GM12878 (cell line): Measurements from ENCODE around the gene MYO1D. TPM values are rescaled to one million over a fixed set of nuclear protein-coding genes. Genes with fewer than 3 reads are reported as not detected.
A peak's percentile ranks its signal among the peaks of the same experiment; 100 is the strongest.

ENCODE experiments used
- ATF3 ChIP-seq: IDR thresholded peaks from 2 replicates; pipeline ENCODE4 v1.6.1; 2011; ENCODE audit warnings: low read depth, mild to moderate bottlenecking, low read length, moderate library complexity, borderline replicate concordance; ENCODE audit errors: extremely low read depth
- ATF7 ChIP-seq: fragments of 450-650 bp; IDR thresholded peaks from 2 replicates; pipeline ENCODE4 v1.6.1; 2016; ENCODE audit warnings: low read depth, mild to moderate bottlenecking
- BCL11A ChIP-seq: IDR thresholded peaks from 2 replicates; pipeline ENCODE4 v1.6.1; 2011; ENCODE audit warnings: low read depth, low read length
- CHD1 ChIP-seq: IDR thresholded peaks from 2 replicates; pipeline ENCODE4 v1.6.1; 2012; ENCODE audit warnings: low read depth, low read length, improper control_type of control experiment
- CHD4 ChIP-seq: fragments of 200-600 bp; sonication (generic); IDR thresholded peaks from 2 replicates; pipeline ENCODE4 v1.6.1; 2016; ENCODE audit warnings: mild to moderate bottlenecking
- DPF2 ChIP-seq: fragments of 450-650 bp; IDR thresholded peaks from 2 replicates; pipeline ENCODE4 v1.6.1; 2017; ENCODE audit warnings: mild to moderate bottlenecking
- E4F1 ChIP-seq: fragments of 450-650 bp; IDR thresholded peaks from 2 replicates; pipeline ENCODE4 v1.6.1; 2018; ENCODE audit warnings: borderline replicate concordance, mild to moderate bottlenecking; ENCODE audit not compliant: partially characterized antibody
- JUND ChIP-seq: IDR thresholded peaks from 2 replicates; pipeline ENCODE4 v1.6.1; 2012; ENCODE audit warnings: low read depth, mild to moderate bottlenecking, low read length, improper control_type of control experiment, moderate library complexity
- LARP7 ChIP-seq: fragments of 450-650 bp; IDR thresholded peaks from 2 replicates; pipeline ENCODE4 v1.6.1; 2017; ENCODE audit warnings: mild to moderate bottlenecking
- MEF2A ChIP-seq: IDR thresholded peaks from 2 replicates; pipeline ENCODE4 v1.6.1; 2011; ENCODE audit warnings: low read depth, mild to moderate bottlenecking, low read length, moderate library complexity; ENCODE audit not compliant: insufficient read depth
- MTA2 ChIP-seq: fragments of 450-650 bp; IDR thresholded peaks from 2 replicates; pipeline ENCODE4 v1.6.1; 2016; ENCODE audit warnings: low read depth, mild to moderate bottlenecking, moderate library complexity
- NFIC ChIP-seq: IDR thresholded peaks from 2 replicates; pipeline ENCODE4 v1.6.1; 2012; ENCODE audit warnings: low read depth, mild to moderate bottlenecking, inconsistent platforms, low read length, moderate library complexity
- NFYA ChIP-seq: IDR thresholded peaks from 2 replicates; pipeline ENCODE4 v1.6.1; 2011; ENCODE audit warnings: low read depth, mild to moderate bottlenecking, low read length, improper control_type of control experiment, borderline replicate concordance
- NR2C1 ChIP-seq: fragments of 450-650 bp; IDR thresholded peaks from 2 replicates; pipeline ENCODE4 v1.6.1; 2017; ENCODE audit warnings: antibody characterized with exemption, mild to moderate bottlenecking, moderate library complexity
- NR2F1 ChIP-seq: fragments of 450-650 bp; conservative IDR thresholded peaks from 2 replicates; pipeline ENCODE4 v1.6.1; 2017; ENCODE audit warnings: mild to moderate bottlenecking
- NRF1 ChIP-seq: conservative IDR thresholded peaks from 2 replicates; pipeline ENCODE4 v1.6.1; 2011; ENCODE audit warnings: mild to moderate bottlenecking, low read depth, low read length, improper control_type of control experiment
- RB1 ChIP-seq: fragments of 450-650 bp; formaldehyde crosslinking; IDR thresholded peaks from 2 replicates; pipeline ENCODE4 v1.6.1; 2017; ENCODE audit warnings: mild to moderate bottlenecking, borderline replicate concordance
- RELB ChIP-seq: fragments of 450-650 bp; IDR thresholded peaks from 2 replicates; pipeline ENCODE4 v1.6.1; 2017; ENCODE audit warnings: low read depth, mild to moderate bottlenecking, moderate library complexity
- SMAD5 ChIP-seq: IDR thresholded peaks from 2 replicates; pipeline ENCODE4 v1.6.1; 2016; ENCODE audit warnings: antibody characterized with exemption, low read depth
- SPI1 ChIP-seq: IDR thresholded peaks from 2 replicates; pipeline ENCODE4 v1.6.1; 2011; ENCODE audit warnings: low read depth, mild to moderate bottlenecking, low read length, moderate library complexity, borderline replicate concordance; ENCODE audit not compliant: insufficient read depth
- ZBTB40 ChIP-seq: fragments of 450-650 bp; IDR thresholded peaks from 2 replicates; pipeline ENCODE4 v1.6.1; 2016; ENCODE audit warnings: mild to moderate bottlenecking, moderate library complexity, borderline replicate concordance
- ZNF274 ChIP-seq: IDR thresholded peaks from one replicate; pipeline ENCODE4 v1.8.0; 2011; ENCODE audit not compliant: insufficient read length, insufficient read depth
- ZNF384 ChIP-seq: IDR thresholded peaks from 2 replicates; pipeline ENCODE4 v1.6.1; 2012; ENCODE audit warnings: low read depth, mild to moderate bottlenecking, low read length, improper control_type of control experiment, borderline replicate concordance
- polyA plus RNA-seq, 11 experiments: library from polyadenylated mRNA; depleted of rRNA in 4 of 11; unstranded in 6 of 11; stranded (reverse) in 5 of 11; fragments of >200 nt; fragmentation: Nextera tagmentation in 4 of 11; fragmentation: Illumina TruSeq in 1 of 11; extraction: Ambion mirVana in 4 of 11; extraction: Trizol in 1 of 11; gene quantifications; 1 replicate in 1 of 11; 2 replicates in 10 of 11; pipeline versions ENCODE4 v1.2.1 to v1.2.3, GENCODE V29; 2011 to 2016; ENCODE audit warnings: inconsistent platforms in 2 of 11, missing spikeins in 2 of 11, low read depth in 1 of 11
- total RNA-seq, 4 experiments: library from RNA; depleted of rRNA in 3 of 4; stranded (reverse); fragments of >200 nt in 3 of 4; fragmentation: Illumina TruSeq in 1 of 4; extraction: Trizol in 1 of 4; gene quantifications; 2 replicates each; pipeline versions ENCODE4 v1.2.1 to v1.2.3, GENCODE V29; 2013 to 2021

Gene MYO1D
- total and polyA plus RNA-seq, 10 of the 15 experiments (the other 5 are each of a cell fraction or from before 2014, with no cell fraction given) = 1.8 to 37.7 (median 25.4) TPM

GRCh38 chr17:32516940-32517701, 359.8 kb downstream of the MYO1D start (continued):
- TF ChIP-seq DPF2 = no peak; the same call in 1 of the 2 replicates
- TF ChIP-seq ZBTB40 = peak; percentile 80; the same call in 1 of the 2 replicates
- no peak for TF ChIP-seq NRF1
- TF ChIP-seq ATF7 = peak; percentile 61; the same call in 1 of the 2 replicates
- TF ChIP-seq MTA2 = peak; percentile 50; the same call in 1 of the 2 replicates
- no peak for TF ChIP-seq NFIC
- no peak for TF ChIP-seq E4F1
- TF ChIP-seq CHD1 = no peak
- TF ChIP-seq NR2C1 = no peak
- TF ChIP-seq RB1 = no peak
- TF ChIP-seq BCL11A = no peak
- TF ChIP-seq JUND = no peak
- TF ChIP-seq SMAD5 = no peak
- TF ChIP-seq ATF3 = no peak
- TF ChIP-seq SPI1 = peak; percentile 91
- no peak for TF ChIP-seq NFYA
- no peak for TF ChIP-seq LARP7
- no peak for TF ChIP-seq NR2F1
- no peak for TF ChIP-seq MEF2A
- no peak for TF ChIP-seq ZNF384
- peak; percentile 67; the same call in 1 of the 2 replicates for TF ChIP-seq RELB
- no peak for TF ChIP-seq ZNF274
- TF ChIP-seq CHD4 = no peak
